NCI-H2171 (cell line): ENCODE measurements around the gene HAUS8.

ENCODE experiments used
- DNase-seq: peaks from one replicate; lab custom pipeline; 2025; lab: John Stamatoyannopoulos, UW

The HAUS8 gene

DNA sequence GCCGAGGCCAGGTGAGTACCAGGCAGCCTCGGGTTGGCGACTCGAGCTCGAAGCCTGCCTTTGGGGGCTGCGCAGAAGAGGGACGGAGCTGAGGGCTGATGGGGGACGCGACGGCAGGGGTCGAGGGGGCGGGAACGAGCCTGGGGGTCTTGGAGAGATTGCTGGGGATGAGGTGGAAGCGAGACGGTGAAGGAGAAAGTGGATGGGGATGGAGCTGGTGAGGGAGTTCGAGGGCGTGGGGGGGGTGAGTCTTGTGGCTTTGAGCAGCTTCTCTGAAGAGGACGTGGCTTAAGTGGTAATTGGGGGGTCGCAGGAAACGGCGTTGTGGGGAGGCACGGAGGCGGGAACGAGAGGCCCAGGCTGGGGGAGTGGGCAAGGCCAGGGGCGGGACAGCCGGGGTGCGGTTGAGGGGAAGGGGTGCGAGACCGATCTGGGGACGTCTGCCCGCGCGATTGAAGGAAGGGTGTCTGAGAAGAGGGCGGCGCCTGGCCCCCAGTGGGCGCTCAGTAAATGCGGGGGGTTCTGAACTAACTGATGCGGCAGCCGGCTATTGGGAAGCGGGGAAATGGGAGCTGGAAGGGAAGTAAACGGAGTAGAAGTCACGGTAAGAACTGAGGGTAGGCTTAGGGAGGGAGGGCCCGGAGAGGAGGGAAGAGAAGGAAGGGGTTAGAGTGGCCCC lies 751 bp upstream of the HAUS8 start:
- DNase-seq, result peak; percentile 6

DNA sequence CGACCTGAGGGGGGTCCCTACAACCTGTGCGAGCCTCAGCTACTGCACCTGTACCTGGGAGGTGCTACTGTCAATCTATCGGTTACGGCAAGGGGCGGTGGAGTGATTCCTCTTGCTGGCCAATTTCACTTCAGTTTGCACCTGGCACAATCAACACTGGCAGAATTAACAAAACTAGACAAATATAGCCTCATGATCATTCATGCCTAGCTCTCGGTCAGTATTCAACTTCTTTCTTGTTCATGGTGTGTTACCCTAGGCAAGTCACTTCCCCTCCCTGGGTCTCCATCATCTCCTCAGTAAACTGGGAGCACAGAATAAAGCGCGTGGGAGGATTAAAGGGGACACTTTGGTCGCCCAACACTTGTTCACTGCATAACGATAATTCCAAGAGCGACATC lies 618 bp downstream of the HAUS8 start:
- DNase-seq, result no peak

DNA sequence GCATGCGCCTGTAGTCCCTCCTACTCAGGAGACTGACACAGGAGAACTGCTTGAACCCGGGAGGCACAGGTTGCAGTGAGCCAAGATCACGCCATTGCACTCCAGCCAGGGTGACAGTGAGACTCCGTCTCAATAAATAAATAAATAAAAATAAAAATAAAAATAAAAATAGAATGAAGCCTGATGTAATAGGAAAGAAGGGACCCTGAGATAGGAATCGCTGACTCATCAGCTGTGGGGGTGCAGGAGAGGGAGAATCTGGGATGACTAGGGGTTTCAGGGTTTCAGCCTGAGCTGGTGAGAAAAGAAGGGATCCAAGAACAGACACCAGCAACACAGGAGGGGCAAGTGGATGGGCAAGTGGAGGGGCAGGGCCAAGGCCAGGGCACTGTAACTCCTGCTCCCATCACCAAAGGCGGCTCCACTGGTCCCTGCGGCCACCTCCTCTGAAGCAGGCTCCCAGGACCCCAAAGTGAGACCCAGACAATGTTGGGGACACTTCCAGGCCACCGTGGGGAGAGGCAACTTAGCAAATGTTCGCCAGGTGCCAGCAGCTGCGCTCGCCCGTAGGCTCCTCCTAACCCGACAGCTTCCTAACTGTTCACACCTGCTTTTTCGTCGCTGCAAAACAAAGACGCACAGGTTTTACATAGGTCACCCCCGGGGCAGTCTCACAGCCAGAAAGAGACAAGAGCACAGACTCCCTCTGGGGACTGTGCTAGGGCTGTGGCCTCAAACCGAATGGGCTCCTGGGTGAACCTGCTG lies 1.2 kb downstream of the HAUS8 start:
- peak; percentile 10 for DNase-seq

DNA sequence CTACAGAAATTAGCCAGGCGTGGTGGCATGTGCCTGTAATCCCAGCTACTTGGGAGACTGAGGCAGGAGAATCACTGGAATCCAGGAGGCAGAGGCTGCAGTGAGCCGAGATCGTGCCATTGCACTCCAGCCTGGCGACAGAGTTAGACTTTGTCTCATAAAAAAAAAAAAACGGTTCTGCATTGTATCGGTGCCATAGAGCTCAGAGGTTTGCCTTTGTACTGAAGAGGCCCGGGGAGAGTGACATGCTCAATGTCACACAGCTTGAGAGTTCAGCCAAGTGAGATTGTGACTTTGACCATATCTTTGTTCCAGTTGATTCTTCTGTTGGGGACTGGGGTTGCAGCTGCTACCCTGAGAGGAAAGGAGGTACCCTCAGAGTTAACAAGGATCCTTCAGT lies 4.3 kb downstream of the HAUS8 start:
- DNase-seq, result no peak

DNA sequence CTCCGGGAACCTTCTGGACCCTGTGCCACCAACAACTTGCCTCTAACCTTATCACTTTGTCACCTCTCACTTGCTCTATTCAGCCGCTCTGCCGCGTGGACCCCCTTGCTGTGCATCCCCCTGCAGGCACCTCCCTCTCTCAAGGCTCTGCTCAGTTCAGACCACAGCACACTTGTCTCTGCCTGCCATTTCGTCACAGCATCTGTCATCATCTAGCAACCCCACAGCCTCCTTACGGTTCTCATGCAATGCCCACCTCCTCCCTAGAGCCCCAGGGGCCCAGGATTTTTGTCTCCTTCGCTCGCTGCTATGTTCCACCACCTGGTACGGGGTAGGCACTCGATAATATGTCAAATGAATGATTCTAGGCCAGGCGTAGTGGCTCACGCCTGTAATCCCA lies 4.8 kb downstream of the HAUS8 start:
- no peak for DNase-seq

DNA sequence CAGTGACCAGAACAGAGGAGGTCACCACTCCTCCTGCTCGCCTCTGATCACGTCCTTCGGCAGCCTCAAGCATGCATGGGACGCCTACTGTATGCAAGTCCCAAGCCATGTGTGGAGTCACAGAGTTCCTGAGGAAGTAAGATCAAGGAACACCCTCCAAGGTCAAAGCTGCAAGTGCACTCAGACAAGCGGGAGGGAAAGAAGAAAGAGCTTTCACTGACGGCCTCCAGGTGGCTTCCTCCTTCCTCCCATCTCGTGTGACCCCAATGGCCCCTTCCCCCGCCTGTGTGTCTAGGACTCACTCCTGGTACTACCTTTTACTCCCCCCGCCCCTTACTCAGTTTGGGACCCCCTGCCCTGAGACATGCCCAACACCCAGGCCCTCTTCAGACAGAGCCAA lies 6.1 kb downstream of the HAUS8 start:
- DNase-seq, result no peak

DNA sequence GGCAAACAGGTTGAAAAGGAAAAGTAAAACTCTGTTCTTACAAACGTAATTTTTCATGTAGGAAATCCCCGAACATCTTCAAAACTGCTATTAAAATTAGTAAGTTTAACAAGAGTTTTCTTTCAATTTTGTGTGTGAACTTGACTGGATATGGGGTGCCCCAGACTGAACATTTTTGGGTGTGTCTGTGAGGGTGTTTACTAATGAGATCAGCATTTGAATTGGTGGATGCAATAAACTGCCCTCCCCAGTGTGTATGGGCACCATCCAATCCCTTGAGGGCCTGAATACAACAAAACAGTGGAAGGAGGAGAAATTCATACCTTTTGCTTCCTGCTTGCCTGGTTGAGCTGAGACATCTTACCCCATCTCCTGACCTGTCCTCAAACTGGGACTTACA lies 11.8 kb downstream of the HAUS8 start:
- no peak for DNase-seq

DNA sequence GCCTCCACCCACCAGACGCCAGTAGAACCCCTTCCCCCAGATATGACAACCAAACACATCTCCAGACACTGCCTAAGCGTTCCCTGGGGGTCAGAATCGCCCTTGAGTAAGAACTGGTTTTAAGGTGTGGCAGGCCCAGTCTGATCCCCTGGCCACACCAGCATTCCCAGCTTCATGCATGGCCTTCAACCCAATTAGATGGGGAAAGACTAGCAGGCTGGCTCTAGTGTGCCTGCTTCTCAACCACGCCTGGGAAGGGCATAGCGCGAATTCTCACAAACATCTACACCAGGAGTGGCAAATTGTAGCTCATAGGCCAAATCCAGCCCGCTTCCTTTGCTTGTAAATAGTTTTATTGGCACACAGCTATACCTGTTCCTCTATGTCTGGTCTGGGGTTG lies 13.6 kb downstream of the HAUS8 start:
- no peak for DNase-seq

DNA sequence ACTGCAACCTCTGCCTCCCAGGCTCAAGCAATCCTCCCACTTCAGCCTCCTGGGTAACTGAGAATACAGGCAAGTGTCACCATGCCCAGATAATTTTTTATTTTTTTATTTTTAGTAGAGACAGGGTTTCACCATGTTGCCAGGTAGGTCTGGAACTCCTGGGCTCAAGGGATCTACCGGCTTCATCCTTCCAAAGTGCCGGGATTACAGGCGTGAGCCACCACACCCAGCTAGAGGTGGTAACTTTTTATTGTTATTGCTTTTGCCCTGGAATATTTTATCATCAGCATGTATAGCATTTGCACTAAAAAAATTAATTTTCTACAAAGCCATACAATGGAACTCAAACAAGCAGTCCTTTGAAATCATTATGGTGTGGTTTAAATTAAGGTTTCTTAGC lies 14.0 kb downstream of the HAUS8 start:
- DNase-seq, result no peak

DNA sequence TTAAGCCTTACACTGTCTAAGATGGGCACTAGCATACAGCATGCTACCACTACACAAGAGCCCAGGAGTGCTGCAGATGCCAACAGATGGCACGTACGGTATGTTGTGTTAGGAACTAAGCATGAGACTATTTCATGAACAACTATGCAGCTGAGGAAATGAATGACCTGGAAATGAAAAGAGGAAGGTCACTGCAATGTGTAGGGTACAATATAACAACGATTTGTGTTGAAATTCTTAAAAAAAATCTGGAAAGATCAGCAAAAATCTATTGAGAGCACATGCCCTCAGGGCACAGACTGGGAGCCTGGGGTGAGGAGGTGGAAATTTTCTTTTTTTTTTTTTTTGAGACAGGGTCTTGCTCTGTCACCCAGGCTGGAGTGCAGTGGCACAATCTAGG lies 14.4 kb downstream of the HAUS8 start:
- DNase-seq, result no peak

DNA sequence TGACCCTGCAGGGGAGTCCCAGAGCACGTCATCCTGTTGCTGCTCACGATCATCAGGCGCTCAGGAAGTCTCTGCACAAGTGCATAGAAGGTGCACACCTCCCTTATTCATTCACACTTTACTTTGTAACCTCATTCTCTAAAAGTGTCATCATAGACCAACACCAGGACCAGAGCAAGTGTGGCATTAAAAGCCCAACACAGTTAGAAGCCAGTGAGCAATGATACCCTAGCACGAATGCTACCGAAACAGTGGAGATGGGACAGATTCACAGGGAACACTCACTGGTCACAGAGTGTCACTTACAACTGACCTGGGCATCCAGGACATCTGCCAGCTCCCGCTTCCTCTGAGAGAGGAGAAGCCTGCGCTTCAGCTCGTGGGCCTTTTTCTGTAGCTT lies 17.0 kb downstream of the HAUS8 start:
- DNase-seq, result peak; percentile 5

DNA sequence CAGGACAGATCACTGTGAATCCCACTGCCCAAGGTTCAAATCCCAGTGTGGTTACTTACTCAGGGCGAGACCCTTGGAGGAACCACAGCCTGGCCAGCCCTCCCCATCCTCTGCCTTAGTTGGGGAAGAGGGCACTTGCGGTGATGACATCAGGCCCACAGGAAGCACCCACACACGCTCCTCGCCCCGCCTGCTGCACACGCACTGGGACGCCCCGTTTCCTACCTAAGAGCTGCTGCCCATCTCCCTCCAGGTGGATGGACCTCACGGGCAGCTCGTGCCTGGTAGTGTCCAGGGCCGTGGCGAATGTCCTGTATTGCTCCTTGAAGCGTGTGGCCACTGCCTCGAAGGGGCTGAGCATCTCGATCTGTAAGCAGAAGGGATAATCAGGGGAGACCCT lies 19.6 kb downstream of the HAUS8 start:
- DNase-seq, result no peak

DNA sequence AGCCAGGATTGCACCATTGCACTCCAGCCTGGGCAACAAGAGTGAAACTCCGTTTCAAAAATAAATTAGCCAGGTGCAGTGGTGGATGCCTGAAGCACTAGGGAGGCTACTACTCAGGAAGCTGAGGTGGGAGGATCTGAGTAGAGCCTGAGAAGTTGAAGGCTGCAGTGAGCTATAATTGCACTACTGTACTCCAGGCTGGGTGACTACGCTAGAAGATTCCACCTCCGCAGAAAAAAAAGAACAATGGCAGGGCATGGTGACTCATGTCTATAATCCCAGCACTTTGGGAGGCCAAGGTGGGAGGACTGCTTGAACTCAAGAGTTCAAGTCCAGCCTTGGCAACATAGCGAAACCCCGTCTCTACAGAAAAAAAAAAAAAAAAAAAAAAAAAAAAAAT lies 20.5 kb downstream of the HAUS8 start:
- DNase-seq, result no peak

DNA sequence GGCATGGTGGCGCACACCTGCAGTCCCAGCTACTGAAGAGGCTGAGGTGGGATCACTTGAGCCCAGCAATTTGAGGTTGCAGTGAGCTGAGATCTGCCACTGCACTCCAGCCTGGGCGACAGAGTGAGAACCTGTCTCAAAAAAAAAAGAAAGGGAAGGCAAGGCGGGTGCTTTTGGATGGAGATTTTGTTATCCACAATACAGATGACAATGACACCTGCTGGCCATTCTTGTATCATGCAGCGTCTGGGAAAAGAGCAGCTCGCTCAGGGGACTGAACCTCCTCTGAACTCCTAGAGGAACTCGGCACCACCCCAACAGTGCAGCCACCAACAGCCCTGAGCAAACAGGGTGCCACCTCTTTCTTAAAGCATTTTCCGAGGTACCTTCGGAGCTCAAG lies 22.8 kb downstream of the HAUS8 start:
- peak; percentile 37 for DNase-seq

DNA sequence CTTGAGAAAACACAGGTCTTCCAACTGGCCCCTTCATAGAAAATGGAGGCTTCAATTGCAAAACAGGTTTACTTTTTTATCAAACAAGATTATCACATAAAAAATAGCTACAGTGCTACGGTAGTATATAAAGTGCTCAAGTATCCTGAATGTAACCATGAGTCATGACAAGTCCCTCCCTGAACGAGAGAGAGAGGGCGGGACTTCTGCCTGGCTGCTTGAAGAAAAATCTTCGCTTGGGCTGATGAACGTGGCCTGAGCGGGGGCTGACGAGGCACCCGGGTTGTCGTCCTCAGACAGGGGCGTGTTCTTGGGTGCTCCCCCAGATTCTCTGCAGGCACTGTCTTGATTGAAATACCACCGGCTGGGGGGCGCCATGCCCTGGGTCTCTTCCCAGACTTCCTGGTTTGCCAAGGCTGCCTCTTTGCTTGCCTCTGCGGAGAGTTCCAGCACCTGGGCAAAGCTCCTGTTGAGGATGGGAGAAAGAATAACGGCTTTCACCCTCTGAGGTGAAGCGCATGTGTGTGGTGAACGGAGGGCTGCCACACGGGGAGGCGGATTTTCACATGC lies 25.5 kb downstream of the HAUS8 start:
- no peak for DNase-seq

DNA sequence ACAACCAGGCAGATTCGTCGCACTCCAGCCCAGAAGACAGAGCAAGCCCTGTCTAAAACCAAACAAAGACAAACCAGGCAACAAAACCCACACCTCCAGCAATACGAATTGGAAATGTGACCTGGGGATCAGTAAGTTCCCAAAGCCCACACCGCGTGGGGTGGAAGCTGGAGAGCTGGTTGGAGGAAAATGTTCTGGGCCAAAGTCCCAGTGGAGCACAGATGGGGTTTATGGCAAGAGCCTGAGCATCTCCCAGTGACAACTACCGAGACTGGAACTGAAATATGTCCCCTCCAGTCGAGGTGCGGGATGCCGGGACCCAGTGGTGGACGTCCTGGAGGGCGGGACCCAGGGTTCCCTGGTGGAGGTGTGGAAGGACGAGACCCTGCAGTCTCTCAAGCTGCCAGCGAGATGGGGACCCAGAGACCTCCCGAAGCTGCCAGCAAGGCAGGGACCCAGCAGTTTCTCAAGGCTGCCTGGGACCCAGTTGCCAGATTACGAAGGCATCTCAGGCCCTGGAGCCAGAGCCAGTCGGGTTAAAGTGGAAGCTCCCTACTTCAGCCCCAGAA lies 26.3 kb downstream of the HAUS8 start:
- no peak for DNase-seq

DNA sequence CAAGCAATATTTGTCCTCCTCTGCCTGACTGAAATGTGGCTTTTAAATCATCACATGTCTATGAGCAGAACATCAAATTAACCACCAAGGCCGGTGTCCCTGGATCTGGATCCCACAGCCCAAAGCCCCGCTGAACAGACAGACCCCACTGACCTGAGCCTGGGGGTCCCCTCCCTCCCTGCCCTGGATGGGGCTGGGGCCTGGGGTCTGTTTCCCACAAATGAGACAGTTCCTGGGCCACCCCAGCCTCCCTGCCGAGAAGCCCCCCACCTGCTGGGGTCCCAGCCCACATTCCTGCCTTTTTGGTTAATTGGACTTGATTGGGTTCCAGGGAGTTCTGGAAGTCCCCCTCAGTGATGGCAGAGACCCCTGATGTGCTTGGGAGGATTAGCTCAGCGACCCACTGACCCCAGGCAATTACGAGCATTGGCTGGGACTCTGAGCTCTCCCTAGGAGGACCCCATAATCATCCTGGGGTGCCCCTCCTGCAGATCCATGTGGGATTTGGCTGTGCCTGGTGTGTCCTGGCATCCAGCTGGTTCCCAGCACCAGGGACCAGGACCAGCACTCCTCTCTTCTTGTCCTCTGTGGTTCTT lies 29.2 kb downstream of the HAUS8 start:
- no peak for DNase-seq

DNA sequence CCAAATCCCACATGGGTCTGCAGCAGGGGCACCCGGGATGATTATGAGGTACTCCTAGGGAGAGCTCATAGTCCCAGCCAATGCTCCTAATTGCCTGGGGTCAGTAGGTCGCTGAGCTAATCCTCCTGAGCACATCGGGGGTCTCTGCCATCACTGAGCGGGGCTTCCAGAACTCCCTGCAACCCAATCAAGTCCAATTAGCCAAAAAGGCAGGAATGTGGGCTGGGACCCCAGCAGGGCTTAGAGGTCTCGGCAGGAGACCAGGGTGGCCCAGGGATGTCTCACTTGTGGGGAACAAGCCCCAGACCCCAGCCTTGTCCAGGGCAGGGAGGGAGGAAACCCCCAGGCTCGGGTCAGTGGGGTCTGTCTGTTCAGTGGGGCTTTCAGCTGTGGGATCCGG lies 31.5 kb downstream of the HAUS8 start:
- no peak for DNase-seq

DNA sequence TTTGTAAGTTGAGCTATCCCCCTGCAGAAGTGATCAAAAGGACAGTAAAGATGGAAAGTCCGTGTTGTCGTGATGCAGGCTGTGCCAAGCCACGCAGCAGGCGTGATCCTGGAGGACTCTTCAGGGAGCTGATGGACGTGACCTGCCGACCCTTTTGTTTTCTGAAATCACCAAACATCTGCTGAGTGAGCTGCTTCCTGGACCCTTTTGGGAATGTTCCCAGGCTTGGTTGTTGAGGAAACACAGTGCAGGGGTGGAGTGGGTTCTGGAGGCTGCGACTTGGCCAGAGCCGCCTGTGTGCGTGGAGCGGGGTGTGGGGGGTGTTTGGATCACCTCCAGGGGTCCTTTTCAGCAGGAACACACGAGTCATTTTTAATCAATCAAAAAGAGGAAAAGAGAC lies 33.3 kb downstream of the HAUS8 start:
- no peak for DNase-seq

DNA sequence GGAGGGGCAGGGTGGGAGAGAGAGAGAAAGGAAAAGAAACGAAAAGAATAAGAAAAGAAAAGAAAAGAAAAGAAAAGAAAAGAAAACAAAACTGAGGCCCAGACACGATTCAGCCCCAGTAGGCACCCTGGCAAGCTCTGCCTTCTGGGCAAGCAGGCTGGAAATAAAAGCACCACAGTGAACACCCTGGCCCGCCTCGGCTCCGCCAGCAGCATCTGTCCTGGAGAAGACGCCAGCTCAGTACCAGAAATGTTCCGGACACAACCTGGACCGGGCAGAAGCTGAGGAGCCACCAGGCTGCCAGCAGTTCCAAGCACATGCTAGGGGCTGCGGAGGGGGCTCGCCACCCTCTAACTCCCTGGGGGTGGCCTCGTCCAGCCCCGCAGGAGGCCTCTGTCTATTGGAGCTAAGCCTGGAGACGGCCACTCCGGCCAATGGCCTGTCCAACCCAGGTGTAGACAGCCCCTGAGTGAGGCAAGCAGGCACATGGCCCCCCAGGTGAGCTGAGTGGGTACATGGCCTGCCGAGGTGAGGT lies 37.2 kb downstream of the HAUS8 start:
- no peak for DNase-seq

DNA sequence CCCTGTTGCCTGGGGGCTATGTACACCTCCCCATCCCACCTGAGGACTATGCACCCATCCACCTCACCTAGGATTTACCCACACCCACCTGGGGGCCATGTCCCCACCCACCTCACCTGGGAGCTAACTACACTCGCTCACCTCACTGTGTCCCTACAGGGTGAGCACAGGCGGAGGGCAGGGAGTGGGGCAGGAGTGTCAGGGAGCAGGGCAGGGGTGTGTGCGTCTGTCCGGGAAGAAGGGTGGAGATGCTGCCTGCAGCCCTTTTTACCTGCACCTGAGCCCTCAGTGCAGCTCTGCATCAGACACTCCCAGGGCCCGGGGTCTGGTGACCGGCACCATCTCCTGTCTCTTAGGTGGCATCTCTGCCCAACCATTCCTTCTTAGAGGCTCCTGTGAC lies 38.1 kb downstream of the HAUS8 start:
- DNase-seq, result no peak

DNA sequence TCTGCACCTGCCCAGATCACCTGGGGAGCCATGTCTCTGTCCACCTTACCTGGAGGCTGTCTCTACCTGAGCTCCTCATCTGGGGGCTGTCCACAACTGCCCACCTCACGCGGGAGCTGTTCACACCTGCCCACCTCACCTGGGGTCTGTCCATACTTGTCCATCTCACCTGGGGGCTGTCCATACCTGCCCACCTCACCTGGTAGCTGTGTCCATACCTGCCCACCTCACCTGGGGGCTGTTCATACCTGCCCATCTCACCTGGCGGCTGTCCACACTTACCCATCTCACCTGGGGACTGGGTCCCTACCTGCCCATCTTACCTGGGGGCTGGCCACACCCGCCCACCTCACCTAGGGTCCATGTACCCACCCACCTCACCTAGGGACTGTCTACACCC lies 38.6 kb downstream of the HAUS8 start:
- no peak for DNase-seq
